NCI-H1092 (cell line): ENCODE results near the gene CPSF6.

Source experiments
- DNase-seq: peaks from one replicate; lab custom pipeline; 2025; lab: John Stamatoyannopoulos, UW

CPSF6 gene

DNA sequence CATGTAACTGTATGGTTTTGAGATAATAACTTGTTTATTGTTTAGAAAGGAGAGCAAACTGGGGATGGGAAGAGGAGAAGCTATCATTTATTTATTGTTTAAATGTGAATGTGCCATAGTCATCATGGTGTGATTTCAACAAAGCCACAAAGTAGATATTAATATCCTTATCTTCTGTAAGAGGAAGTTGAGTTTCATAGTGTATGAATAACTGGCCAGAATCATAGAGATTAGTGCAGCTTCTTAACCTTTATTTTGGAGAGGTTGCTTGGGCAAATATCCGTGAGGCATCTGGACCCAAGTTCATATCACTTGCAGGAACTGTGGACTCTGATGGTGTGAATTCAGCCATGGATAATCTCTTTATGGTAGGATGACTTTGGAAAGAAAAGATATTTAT, 82.0 kb downstream of the CPSF6 start:
- no peak for DNase-seq
